ENCODE data around the gene CASK.

GRCh38 chrX:41917517-41917916, 5.8 kb downstream of the CASK start:
- TF ChIP-seq CTCF (IDR thresholded peaks at IDR 0.05) (no peak), POLR2AphosphoS5 (IDR thresholded peaks at IDR 0.05; ENCODE audit: low read depth, low read length) (no peak), SIN3A (IDR thresholded peaks at IDR 0.05; ENCODE audit: borderline replicate concordance, insufficient read depth, low read depth, low read length) (no peak)

Data from Panc1 (cell line).